A549 (cell line): ENCODE measurements around the gene RBM17.

Experiments used
- CEBPB ChIP-seq, 2 experiments: fragments of >200 bp in 1 of 2; sonication (Bioruptor Twin) in 1 of 2; formaldehyde crosslinking in 1 of 2; IDR thresholded peaks; 2 replicates each; pipeline ENCODE4 v1.6.1; 2012 to 2016
- CTCF ChIP-seq: fragments of >200 bp; sonication (Bioruptor Twin); formaldehyde crosslinking; IDR thresholded peaks from 3 replicates; pipeline ENCODE4 v1.5.1; 2016
- EP300 ChIP-seq, 2 experiments: fragments of >200 bp; sonication (Bioruptor Twin); formaldehyde crosslinking; IDR thresholded peaks; 2 replicates in 1 of 2; 3 replicates in 1 of 2; pipeline ENCODE4 v1.6.1; 2016 to 2017
- KDM5A ChIP-seq: fragments of 200-600 bp; sonication (generic); IDR thresholded peaks from 2 replicates; pipeline ENCODE4 v1.6.1; 2016; ENCODE audit warnings: antibody characterized with exemption, mild to moderate bottlenecking
- MAZ ChIP-seq: fragments of 150-350 bp; IDR thresholded peaks from 2 replicates; pipeline ENCODE4 v1.6.1; 2014; ENCODE audit warnings: antibody characterized with exemption, low read depth, low read length, borderline replicate concordance
- TP53 ChIP-seq: fragments of 250-450 bp; sonication (Bioruptor Pico); IDR thresholded peaks from 2 replicates; pipeline ENCODE4 v1.5.0; 2021; ENCODE audit warnings: mild to moderate bottlenecking, moderate library complexity
- ZC3H11A ChIP-seq: fragments of 450-650 bp; IDR thresholded peaks from 2 replicates; pipeline ENCODE4 v1.6.1; 2014; ENCODE audit warnings: antibody characterized with exemption, mild to moderate bottlenecking
- ZFP36 ChIP-seq: fragments of 450-650 bp; IDR thresholded peaks from 2 replicates; pipeline ENCODE4 v1.6.1; 2014; ENCODE audit warnings: borderline replicate concordance; ENCODE audit not compliant: partially characterized antibody
- TF ChIP-seq, protein P1 (sequence below): fragments of 150-350 bp; IDR thresholded peaks from 2 replicates; pipeline ENCODE4 v1.6.1; 2014; ENCODE audit warnings: low read depth, mild to moderate bottlenecking, low read length

GRCh38 chr10:6112893-6113292 lies 24.1 kb downstream of the RBM17 start:
- TF ChIP-seq EP300 (IDR thresholded peaks at IDR 0.05): no peak
- TF ChIP-seq CEBPB (IDR thresholded peaks at IDR 0.05): no peak
- TF ChIP-seq CTCF: no peak
- no peak for TF ChIP-seq TP53
- no peak for TF ChIP-seq ZFP36
- no peak for TF ChIP-seq MAZ
- TF ChIP-seq ZC3H11A: no peak
- TF ChIP-seq, protein P1, sequence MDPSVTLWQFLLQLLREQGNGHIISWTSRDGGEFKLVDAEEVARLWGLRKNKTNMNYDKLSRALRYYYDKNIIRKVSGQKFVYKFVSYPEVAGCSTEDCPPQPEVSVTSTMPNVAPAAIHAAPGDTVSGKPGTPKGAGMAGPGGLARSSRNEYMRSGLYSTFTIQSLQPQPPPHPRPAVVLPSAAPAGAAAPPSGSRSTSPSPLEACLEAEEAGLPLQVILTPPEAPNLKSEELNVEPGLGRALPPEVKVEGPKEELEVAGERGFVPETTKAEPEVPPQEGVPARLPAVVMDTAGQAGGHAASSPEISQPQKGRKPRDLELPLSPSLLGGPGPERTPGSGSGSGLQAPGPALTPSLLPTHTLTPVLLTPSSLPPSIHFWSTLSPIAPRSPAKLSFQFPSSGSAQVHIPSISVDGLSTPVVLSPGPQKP: no peak
- no peak for TF ChIP-seq KDM5A
